8988T (cell line): ENCODE results near the gene GUCY2D.

Experiments
- DNase-seq: peaks from one replicate; pipeline ENCODE4 v3.0.0; 2011

Gene GUCY2D

DNA sequence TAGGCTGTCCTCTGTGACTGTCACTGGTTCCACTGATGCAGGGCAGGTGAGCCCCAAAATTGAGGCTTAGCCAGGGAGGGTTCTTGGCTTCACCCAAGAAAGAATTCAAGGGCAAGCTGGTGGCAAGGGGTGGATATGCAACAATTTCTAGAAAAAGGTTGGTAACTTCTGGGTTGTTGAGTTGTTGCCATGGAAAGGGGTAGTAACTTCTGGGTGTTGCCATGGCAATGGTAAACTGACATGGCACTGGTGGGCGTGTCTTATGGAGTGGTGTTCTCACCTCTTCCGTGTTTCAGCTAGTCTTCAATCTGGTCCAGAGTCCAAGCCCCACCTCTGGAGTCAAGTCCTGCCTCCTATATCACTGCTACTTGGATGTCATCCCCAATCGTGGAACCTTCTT lies 9.5 kb upstream of the GUCY2D start:
- no peak for DNase-seq

DNA sequence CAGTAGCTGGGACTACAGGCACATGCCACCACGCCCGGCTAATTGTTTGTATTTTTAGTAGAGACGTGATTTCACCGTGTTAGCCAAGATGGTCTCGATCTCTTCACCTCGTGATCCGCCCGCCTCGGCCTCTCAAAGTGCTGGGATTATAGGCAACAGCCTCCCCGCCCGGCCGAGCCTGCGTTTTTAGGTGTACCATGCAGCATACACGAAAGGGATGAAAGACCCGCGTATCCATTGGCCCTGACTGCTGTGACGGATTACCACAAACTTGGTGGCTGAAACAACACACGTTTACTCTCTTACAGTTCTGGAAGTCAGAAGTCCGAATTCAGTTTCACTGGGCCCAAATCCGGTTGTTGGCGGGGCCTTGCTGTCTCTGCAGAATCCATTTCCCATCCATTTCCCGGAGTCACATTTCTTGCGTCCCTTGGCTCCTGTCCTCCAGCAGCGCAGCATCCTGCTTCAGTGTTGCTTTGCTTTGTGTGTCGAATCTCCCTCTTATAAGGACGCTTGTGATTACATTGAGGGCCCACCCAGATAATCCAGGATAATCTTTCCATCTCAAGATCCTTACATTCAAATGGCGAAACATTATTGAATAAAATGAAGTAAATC lies 8.3 kb upstream of the GUCY2D start:
- DNase-seq: no peak

DNA sequence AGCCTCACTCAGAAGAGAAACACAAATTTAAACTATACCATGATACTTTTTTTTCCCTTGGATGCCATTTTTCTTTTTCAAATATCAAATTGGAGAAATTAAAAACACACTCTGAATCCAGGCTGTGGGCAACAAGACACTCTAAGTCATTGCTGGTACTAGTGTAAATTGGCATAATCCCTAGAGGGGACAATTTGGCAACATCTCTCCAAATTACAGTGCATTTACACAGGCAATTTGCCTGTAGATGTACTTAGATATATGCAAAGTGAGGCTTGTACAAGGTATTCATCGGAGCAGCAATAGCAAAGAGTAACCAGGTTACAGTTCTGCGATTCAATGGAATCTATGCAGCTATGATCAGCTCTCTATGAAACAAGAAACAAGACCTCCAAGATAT lies 6.7 kb upstream of the GUCY2D start:
- DNase-seq: no peak

GRCh38 chr17:7997186-7997585 lies 5.2 kb upstream of the GUCY2D start:
- DNase-seq: no peak

DNA sequence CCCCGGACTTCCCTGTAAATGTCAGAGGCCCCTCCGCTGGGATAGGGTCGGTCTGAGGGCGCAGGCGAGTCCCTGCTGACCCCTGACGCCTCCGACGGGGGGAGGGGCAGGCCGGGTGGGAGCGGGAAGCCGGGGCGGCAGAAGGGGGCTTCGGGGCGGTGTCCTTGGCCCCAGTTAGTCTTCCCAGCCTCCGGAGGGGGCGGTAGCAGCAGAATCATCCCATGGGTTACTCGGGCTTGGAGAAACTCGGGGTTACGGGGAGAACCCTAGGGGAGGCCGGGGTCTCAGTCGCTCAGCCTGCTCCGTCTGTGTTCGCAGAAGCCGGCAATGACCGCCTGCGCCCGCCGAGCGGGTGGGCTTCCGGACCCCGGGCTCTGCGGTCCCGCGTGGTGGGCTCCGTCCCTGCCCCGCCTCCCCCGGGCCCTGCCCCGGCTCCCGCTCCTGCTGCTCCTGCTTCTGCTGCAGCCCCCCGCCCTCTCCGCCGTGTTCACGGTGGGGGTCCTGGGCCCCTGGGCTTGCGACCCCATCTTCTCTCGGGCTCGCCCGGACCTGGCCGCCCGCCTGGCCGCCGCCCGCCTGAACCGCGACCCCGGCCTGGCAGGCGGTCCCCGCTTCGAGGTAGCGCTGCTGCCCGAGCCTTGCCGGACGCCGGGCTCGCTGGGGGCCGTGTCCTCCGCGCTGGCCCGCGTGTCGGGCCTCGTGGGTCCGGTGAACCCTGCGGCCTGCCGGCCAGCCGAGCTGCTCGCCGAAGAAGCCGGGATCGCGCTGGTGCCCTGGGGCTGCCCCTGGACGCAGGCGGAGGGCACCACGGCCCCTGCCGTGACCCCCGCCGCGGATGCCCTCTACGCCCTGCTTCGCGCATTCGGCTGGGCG lies 542 bp downstream of the GUCY2D start:
- no peak for DNase-seq

- DNase-seq: no peak
These were observed 1.3 kb downstream of the GUCY2D start for GRCh38 chr17:8003594-8004181.

DNA sequence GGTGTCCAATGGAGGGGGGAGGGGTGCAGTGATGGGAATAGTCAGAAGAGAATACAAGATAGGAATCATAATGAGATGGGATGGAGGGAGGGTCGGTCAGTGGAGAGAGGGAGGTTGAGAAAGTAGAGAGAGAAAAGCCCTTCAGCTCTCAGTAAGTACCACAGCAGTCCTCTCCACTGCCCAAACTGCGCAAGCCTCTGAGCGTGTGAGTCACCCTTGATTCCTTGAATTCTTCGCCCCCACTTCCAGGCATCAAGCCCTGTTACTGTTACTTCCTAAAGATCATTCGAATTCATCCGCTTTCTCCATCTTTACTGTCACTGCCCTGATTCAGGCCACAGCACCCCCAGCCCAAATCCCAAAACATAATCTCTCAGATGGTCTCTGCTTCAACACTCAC lies 2.5 kb downstream of the GUCY2D start:
- peak; percentile 58 for DNase-seq

- no peak for DNase-seq
These were observed 2.9 kb downstream of the GUCY2D start for GRCh38 chr17:8005357-8005756.

DNA sequence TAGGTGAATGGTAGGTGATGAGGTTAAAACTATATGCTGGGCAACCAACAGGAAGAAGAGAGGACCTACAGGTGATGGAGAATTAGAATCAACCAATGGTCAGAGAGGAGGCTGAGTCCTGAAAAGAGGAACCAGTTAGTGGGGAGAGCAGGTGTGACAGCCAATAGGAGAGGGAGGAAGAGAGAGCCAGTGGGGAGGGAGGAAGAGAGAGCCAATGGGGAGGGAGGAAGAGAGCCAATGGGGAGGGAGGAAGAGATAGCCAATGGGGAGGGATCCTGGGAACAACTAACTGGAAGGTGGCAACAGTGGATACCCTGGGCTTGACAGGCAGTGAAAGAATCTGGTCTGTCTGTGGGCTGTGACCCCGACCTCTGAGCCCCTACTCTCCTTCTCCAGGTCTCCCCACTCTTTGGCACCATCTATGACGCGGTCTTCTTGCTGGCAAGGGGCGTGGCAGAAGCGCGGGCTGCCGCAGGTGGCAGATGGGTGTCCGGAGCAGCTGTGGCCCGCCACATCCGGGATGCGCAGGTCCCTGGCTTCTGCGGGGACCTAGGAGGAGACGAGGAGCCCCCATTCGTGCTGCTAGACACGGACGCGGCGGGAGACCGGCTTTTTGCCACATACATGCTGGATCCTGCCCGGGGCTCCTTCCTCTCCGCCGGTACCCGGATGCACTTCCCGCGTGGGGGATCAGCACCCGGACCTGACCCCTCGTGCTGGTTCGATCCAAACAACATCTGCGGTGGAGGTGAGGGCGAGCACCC lies 3.7 kb downstream of the GUCY2D start:
- DNase-seq: no peak

- DNase-seq: no peak
These were observed 4.6 kb downstream of the GUCY2D start for GRCh38 chr17:8006836-8007680.

GRCh38 chr17:8007836-8008235 lies 5.4 kb downstream of the GUCY2D start:
- DNase-seq: no peak

DNA sequence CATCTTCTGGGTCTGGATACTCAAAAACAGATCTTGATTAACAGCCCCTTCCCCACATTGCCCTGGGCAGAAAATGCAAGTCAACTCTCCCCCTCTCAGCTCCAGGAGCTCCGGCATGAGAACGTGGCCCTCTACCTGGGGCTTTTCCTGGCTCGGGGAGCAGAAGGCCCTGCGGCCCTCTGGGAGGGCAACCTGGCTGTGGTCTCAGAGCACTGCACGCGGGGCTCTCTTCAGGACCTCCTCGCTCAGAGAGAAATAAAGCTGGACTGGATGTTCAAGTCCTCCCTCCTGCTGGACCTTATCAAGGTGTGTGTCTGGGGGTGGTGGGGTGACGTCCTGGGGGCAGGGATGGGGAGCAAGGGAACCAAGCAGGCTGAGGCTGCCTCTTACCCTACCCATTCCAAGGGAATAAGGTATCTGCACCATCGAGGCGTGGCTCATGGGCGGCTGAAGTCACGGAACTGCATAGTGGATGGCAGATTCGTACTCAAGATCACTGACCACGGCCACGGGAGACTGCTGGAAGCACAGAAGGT lies 9.7 kb downstream of the GUCY2D start:
- DNase-seq: no peak

DNA sequence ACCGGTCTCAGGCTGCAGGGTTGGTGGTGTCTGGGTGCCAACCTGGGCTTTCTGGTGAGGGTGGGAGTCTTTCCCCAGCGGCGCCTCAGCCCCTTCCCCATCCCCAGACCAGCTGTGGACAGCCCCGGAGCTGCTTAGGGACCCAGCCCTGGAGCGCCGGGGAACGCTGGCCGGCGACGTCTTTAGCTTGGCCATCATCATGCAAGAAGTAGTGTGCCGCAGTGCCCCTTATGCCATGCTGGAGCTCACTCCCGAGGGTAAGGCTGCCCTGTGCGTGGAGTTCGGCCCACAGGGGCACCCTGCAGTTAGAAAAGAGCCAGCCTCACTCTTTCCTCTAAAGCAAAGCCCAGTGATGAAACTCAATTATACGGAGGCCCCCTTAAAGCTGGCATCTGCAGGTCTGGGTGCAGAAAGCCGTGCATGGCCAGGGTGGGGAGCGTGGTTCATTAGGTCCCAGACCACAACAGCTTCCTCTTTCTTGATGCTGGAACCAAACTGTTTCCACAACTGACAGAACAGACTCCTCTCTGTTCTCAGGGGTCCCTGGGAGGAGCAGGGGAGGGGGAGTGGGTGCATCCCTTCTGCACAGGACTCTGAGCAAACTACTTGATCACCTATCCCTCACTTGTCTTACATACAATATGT lies 10.7 kb downstream of the GUCY2D start:
- no peak for DNase-seq

GRCh38 chr17:8013731-8014557 lies 11.5 kb downstream of the GUCY2D start:
- no peak for DNase-seq

DNA sequence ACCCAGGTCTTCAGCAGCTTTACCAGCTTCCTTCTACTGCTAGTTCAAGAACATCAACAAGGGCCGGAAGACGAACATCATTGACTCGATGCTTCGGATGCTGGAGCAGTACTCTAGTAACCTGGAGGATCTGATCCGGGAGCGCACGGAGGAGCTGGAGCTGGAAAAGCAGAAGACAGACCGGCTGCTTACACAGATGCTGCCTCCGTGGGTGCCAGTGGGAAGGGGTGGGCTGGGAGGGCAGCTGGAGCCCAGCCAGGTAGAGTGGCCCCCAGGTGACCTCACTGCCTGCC lies 12.1 kb downstream of the GUCY2D start:
- DNase-seq: no peak

GRCh38 chr17:8015236-8015956 lies 13.0 kb downstream of the GUCY2D start:
- no peak for DNase-seq

DNA sequence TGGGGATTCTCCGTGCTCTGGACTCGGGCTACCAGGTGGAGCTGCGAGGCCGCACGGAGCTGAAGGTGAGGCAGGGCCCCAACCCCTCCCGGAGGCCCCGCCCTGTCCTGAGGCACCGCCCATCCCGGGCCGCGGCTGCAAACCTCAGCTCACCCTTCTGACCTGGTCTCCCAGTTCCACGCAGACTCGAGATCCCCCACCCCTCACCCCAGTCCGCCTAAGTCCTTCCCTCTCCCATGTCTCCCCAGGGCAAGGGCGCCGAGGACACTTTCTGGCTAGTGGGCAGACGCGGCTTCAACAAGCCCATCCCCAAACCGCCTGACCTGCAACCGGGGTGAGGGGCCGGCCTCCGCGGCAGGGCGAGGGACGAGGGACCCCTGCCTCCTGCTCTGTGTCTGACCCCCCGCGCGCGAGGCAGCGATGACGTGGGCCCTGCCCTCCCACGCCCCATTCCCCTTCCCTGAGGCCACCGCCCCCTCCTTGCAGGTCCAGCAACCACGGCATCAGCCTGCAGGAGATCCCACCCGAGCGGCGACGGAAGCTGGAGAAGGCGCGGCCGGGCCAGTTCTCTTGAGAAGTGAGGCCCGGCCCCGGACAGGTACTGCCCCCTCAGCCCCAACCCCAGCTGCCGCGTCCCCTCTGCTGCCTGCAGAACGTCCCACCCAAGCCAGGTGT lies 13.7 kb downstream of the GUCY2D start:
- DNase-seq: no peak

DNA sequence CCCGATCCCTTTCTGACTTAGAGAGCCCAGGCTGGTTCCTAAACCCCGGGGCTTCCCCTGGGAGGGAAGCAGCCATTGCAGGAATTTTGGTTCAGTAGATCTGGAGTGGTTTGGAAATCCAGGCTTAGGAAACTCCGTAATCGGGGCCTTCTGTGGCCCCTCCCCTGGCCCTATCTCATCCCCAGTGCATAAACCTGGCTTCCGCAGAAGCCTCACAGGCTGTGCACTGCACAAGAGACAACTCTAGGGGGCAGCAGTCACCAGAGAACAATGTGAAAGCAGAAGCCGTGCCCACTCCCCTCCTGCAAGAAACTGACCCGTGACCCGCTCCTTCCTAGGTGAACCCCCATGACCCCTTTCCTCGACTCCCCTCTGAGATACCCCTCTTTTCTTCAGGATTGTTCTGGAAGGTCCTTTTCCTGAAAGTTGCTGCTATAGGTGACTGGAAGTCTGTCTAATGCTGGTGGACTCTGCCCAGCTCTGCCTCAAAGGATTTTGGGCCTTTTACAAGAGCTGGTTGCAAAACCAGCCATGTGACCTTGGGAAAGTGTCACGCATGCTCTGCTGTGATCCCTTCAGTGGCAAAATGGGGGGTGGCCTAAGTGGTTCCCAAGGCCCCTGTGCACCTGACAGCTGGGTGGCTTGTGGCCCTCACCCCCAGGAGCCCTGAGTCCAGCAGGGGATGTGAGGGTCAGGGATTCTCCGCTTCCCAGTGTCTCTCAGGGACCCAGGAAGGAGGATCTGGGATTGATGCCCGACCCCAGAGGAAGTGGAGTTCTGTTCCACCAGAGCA lies 14.4 kb downstream of the GUCY2D start:
- DNase-seq: no peak

DNA sequence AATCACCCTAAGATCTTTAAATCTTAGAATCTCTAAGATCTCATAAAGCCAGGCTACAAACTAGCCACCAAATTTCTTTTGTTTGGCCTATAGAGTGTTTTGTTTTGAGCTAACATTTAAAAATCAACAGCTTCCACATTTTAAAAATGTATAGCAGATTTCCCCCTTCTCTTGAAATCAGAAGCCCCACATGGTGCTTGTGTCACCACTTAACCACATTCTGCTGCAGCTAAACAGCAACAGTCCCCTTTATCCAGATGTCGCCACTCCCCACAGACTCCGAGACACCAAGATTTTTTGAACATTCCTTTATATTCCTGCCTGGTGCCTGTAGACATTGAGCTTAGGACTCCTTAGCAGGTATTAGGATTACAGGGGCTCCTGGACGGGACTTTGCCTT lies 16.0 kb downstream of the GUCY2D start:
- no peak for DNase-seq
